AG09309 (cell line): ENCODE results near the gene FRMPD1.

Source experiments
- DNase-seq: peaks from one replicate; pipeline ENCODE4 v3.0.0-alpha.2; 2010; ENCODE audit warnings: low read depth
- H3K4me3 ChIP-seq: 2 replicates; pipeline ENCODE4 v1.5.1; 2011; ENCODE audit warnings: mild to moderate bottlenecking, low read depth, low read length, moderate library complexity; ENCODE audit not compliant: control insufficient read depth
- CTCF ChIP-seq: IDR thresholded peaks from 2 replicates; pipeline ENCODE4 v1.5.1; 2011; ENCODE audit warnings: mild to moderate bottlenecking, low read depth, low read length, inconsistent platforms; ENCODE audit not compliant: insufficient read depth, control insufficient read depth; ENCODE audit errors: missing control alignments

Gene FRMPD1

GRCh38 chr9:37635808-37636207, 14.9 kb upstream of the FRMPD1 start:
- no peak overlapping the region for H3K4me3 ChIP-seq
- no peak for TF ChIP-seq CTCF
- no peak for DNase-seq

- no peak for DNase-seq
- no peak for TF ChIP-seq CTCF
- no peak overlapping the region for H3K4me3 ChIP-seq
Measured at GRCh38 chr9:37636511-37637448, 14.0 kb upstream of the FRMPD1 start.

GRCh38 chr9:37639109-37639762, 11.5 kb upstream of the FRMPD1 start:
- DNase-seq: no peak
- no peak for TF ChIP-seq CTCF
- H3K4me3 ChIP-seq: no peak overlapping the region

- TF ChIP-seq CTCF: no peak
- no peak overlapping the region for H3K4me3 ChIP-seq
Measured at GRCh38 chr9:37639841-37640240, 10.9 kb upstream of the FRMPD1 start.

GRCh38 chr9:37640246-37640645, 10.5 kb upstream of the FRMPD1 start:
- H3K4me3 ChIP-seq: no peak overlapping the region
- no peak for DNase-seq
- TF ChIP-seq CTCF: no peak

More at GRCh38 chr9:37639841-37640240, 10.9 kb upstream of the FRMPD1 start:
- no peak for DNase-seq

- no peak for TF ChIP-seq CTCF
- DNase-seq: no peak
- H3K4me3 ChIP-seq: no peak overlapping the region
Measured at GRCh38 chr9:37641331-37641730, 9.4 kb upstream of the FRMPD1 start.
